ENCODE measurements around the gene SDHAF3. TPM values are rescaled to one million over a fixed set of nuclear protein-coding genes. Genes with fewer than 3 reads are reported as not detected.

The SDHAF3 gene
- polyA plus RNA-seq, 1 donor from 2014 or later = 28.3 TPM

- H3K36me3 ChIP-seq (ENCODE audit: insufficient read depth, low read length) = no peaks in the 10 kb centered on the region
- TF ChIP-seq TAF1 (IDR thresholded peaks at IDR 0.05; ENCODE audit: low read depth) (no peak), SMC3 (conservative IDR thresholded peaks at IDR 0.05; ENCODE audit: poor library complexity) (no peak), CTCF (IDR thresholded peaks at IDR 0.05; ENCODE audit: poor library complexity, severe bottlenecking) (no peak), POLR2AphosphoS5 (IDR thresholded peaks at IDR 0.05) (no peak), EZH2 (IDR thresholded peaks at IDR 0.05; ENCODE audit: borderline replicate concordance, insufficient read depth, low read length, poor library complexity, severe bottlenecking) (no peak), RAD21 (conservative IDR thresholded peaks at IDR 0.05) (no peak), REST (IDR thresholded peaks at IDR 0.05; ENCODE audit: borderline replicate concordance) (no peak), MXI1 (conservative IDR thresholded peaks at IDR 0.05; ENCODE audit: poor library complexity, severe bottlenecking) (no peak), EP300 (conservative IDR thresholded peaks at IDR 0.05; ENCODE audit: poor library complexity, severe bottlenecking) (no peak)
- no peak overlapping the region for H3K9ac ChIP-seq (ENCODE audit: low read length)
- no peak overlapping the region for H2AFZ ChIP-seq (ENCODE audit: low read depth, low read length)
- no peaks in the 10 kb centered on the region for H4K20me1 ChIP-seq (ENCODE audit: insufficient read depth)
- no peak overlapping the region for H3K27ac ChIP-seq (ENCODE audit: low read length)
- no peaks in the 10 kb centered on the region for H3K79me2 ChIP-seq (replicated peaks; ENCODE audit: insufficient read depth, low read length)
- no peaks in the 10 kb centered on the region for H3F3A ChIP-seq (ENCODE audit: insufficient read depth, low read length, poor library complexity, severe bottlenecking)
- H3K4me3 ChIP-seq (ENCODE audit: low read length) = no peak overlapping the region
- no peaks in the 10 kb centered on the region for H3K9me3 ChIP-seq (ENCODE audit: low read length)
- H3K9me2 ChIP-seq (ENCODE audit: insufficient read depth, low read length) = no peaks in the 10 kb centered on the region
- H3K4me2 ChIP-seq (ENCODE audit: low read length) = no peak overlapping the region
- H3K27me3 ChIP-seq (ENCODE audit: insufficient read depth, low read depth, low read length) = no peaks in the 10 kb centered on the region
These were observed 26.6 kb upstream of the SDHAF3 start for GRCh38 chr7:97090761-97091353.

GRCh38 chr7:97094284-97094930 lies 23.1 kb upstream of the SDHAF3 start:
- Histone ChIP-seq H3K4me2 (ENCODE audit: low read length) (no peak overlapping the region), H3K9ac (ENCODE audit: low read length) (no peak overlapping the region), H2AFZ (ENCODE audit: low read depth, low read length) (no peak overlapping the region), H3K79me2 (replicated peaks; ENCODE audit: insufficient read depth, low read length) (no peaks in the 10 kb centered on the region), H3K9me2 (ENCODE audit: insufficient read depth, low read length) (no peaks in the 10 kb centered on the region), H3F3A (ENCODE audit: insufficient read depth, low read length, poor library complexity, severe bottlenecking) (no peaks in the 10 kb centered on the region), H4K20me1 (ENCODE audit: insufficient read depth) (no peaks in the 10 kb centered on the region), H3K36me3 (ENCODE audit: insufficient read depth, low read length) (no peaks in the 10 kb centered on the region), H3K27ac (ENCODE audit: low read length) (no peak overlapping the region), H3K4me3 (ENCODE audit: low read length) (no peak overlapping the region), H3K27me3 (ENCODE audit: insufficient read depth, low read depth, low read length) (no peaks in the 10 kb centered on the region), H3K9me3 (ENCODE audit: low read length) (no peaks in the 10 kb centered on the region)
- no peak for TF ChIP-seq SMC3 (conservative IDR thresholded peaks at IDR 0.05; ENCODE audit: poor library complexity)
- no peak for TF ChIP-seq REST (IDR thresholded peaks at IDR 0.05; ENCODE audit: borderline replicate concordance)
- no peak for TF ChIP-seq TAF1 (IDR thresholded peaks at IDR 0.05; ENCODE audit: low read depth)
- no peak for TF ChIP-seq MXI1 (conservative IDR thresholded peaks at IDR 0.05; ENCODE audit: poor library complexity, severe bottlenecking)
- no peak for TF ChIP-seq RAD21 (conservative IDR thresholded peaks at IDR 0.05)
- no peak for TF ChIP-seq POLR2AphosphoS5 (IDR thresholded peaks at IDR 0.05)
- no peak for TF ChIP-seq EZH2 (IDR thresholded peaks at IDR 0.05; ENCODE audit: borderline replicate concordance, insufficient read depth, low read length, poor library complexity, severe bottlenecking)
- TF ChIP-seq CTCF (IDR thresholded peaks at IDR 0.05; ENCODE audit: poor library complexity, severe bottlenecking) = no peak
